WTC11 (cell line): ENCODE measurements around the gene PODXL. TPM values are rescaled to one million over a fixed set of nuclear protein-coding genes. Genes with fewer than 3 reads are reported as not detected.

Experiments
- ATAC-seq: fragments of 200-7000 bp; cut with Tn5 transposase; 2 replicates; pipeline ENCODE4 v1.10.0; 2021; ENCODE audit warnings: mild to moderate bottlenecking, moderate library complexity
- CTCF ChIA-PET: fragments of 300-600 bp; sonication (Branson Sonifier 250); formaldehyde crosslinking; loops from one replicate; lab custom pipeline; 2021; ENCODE audit warnings: antibody characterized with exemption; lab: Charles Lee
- POLR2A ChIA-PET: fragments of 350-600 bp; sonication (Branson Sonifier 250); formaldehyde crosslinking; loops from one replicate; lab custom pipeline; 2021; ENCODE audit warnings: antibody characterized with exemption; lab: Charles Lee
- DNase-seq: peaks from one replicate; pipeline ENCODE4 v3.0.0; 2021; ENCODE audit warnings: low spot score
- H3K27ac Mint-ChIP-seq: 2 replicates; pipeline ENCODE4 v1.8.0; 2021; ENCODE audit warnings: mixed read lengths
- H3K27me3 Mint-ChIP-seq: 2 replicates; pipeline ENCODE4 v1.8.0; 2021; ENCODE audit warnings: low read depth, mild to moderate bottlenecking, moderate library complexity, mixed read lengths
- H3K36me3 Mint-ChIP-seq: 2 replicates; pipeline ENCODE4 v1.8.0; 2021; ENCODE audit warnings: mixed read lengths
- H3K4me1 Mint-ChIP-seq: 2 replicates; pipeline ENCODE4 v1.8.0; 2022; ENCODE audit warnings: mixed read lengths
- H3K4me3 Mint-ChIP-seq: 2 replicates; pipeline ENCODE4 v1.8.0; 2021; ENCODE audit warnings: mild to moderate bottlenecking, moderate library complexity, mixed read lengths
- H3K9me3 Mint-ChIP-seq: 2 replicates; pipeline ENCODE4 v1.8.0; 2021; ENCODE audit warnings: mixed read lengths
- ATF3 ChIP-seq: sonication (generic); formaldehyde crosslinking; conservative IDR thresholded peaks from 2 replicates; pipeline ENCODE4 v1.8.1; 2022; ENCODE audit warnings: mild to moderate bottlenecking, missing genetic modification reagents
- GABPB1 ChIP-seq: sonication (generic); formaldehyde crosslinking; IDR thresholded peaks from 2 replicates; pipeline ENCODE4 v1.8.1; 2023; ENCODE audit warnings: mild to moderate bottlenecking, missing genetic modification reagents
- GTF2I ChIP-seq: fragments of 250-450 bp; sonication (Bioruptor Pico); conservative IDR thresholded peaks from 2 replicates; pipeline ENCODE4 v1.4.0; 2021; ENCODE audit warnings: mild to moderate bottlenecking
- JUN ChIP-seq: sonication (generic); formaldehyde crosslinking; IDR thresholded peaks from 2 replicates; pipeline ENCODE4 v1.8.0; 2023; ENCODE audit warnings: mild to moderate bottlenecking, missing genetic modification reagents
- MAX ChIP-seq: sonication (generic); formaldehyde crosslinking; IDR thresholded peaks from 2 replicates; pipeline ENCODE4 v1.8.0; 2022; ENCODE audit warnings: mild to moderate bottlenecking, missing genetic modification reagents
- MYBL2 ChIP-seq: sonication (generic); formaldehyde crosslinking; IDR thresholded peaks from 2 replicates; pipeline ENCODE4 v1.8.1; 2023; ENCODE audit warnings: mild to moderate bottlenecking, moderate library complexity, missing genetic modification reagents
- SOX15 ChIP-seq: fragments of 250-450 bp; sonication (Bioruptor Pico); IDR thresholded peaks from 2 replicates; pipeline ENCODE4 v1.9.0; 2021; ENCODE audit warnings: mild to moderate bottlenecking
- TEAD1 ChIP-seq: sonication (generic); formaldehyde crosslinking; IDR thresholded peaks from 2 replicates; pipeline ENCODE4 v1.8.0; 2022; ENCODE audit warnings: mild to moderate bottlenecking, missing genetic modification reagents
- ZMAT4 ChIP-seq: fragments of 250-450 bp; sonication (Bioruptor Pico); IDR thresholded peaks from 2 replicates; pipeline ENCODE4 v1.9.0; 2021; ENCODE audit warnings: mild to moderate bottlenecking
- ZNF219 ChIP-seq: sonication (generic); formaldehyde crosslinking; IDR thresholded peaks from 2 replicates; pipeline ENCODE4 v1.8.0; 2023; ENCODE audit warnings: missing genetic modification reagents, mild to moderate bottlenecking, borderline replicate concordance
- total RNA-seq: library from RNA; stranded (reverse); gene quantifications from 3 replicates; pipeline ENCODE4 v1.2.3, GENCODE V29; 2021
- TF ChIP-seq, protein P1 (sequence below): sonication (generic); formaldehyde crosslinking; conservative IDR thresholded peaks from 2 replicates; pipeline ENCODE4 v1.8.1; 2023; ENCODE audit warnings: mild to moderate bottlenecking, low read depth, missing genetic modification reagents, moderate library complexity
- TF ChIP-seq, protein P2 (sequence below): sonication (generic); formaldehyde crosslinking; IDR thresholded peaks from 2 replicates; pipeline ENCODE4 v1.8.1; 2022; ENCODE audit warnings: mild to moderate bottlenecking, missing genetic modification reagents, moderate library complexity, borderline replicate concordance
- TF ChIP-seq, protein P3 (sequence below): sonication (generic); formaldehyde crosslinking; IDR thresholded peaks from 2 replicates; pipeline ENCODE4 v1.8.0; 2023; ENCODE audit warnings: mild to moderate bottlenecking, missing genetic modification reagents
- TF ChIP-seq, protein P4 (sequence below): sonication (generic); formaldehyde crosslinking; IDR thresholded peaks from 2 replicates; pipeline ENCODE4 v1.8.0; 2022; ENCODE audit warnings: mild to moderate bottlenecking, missing genetic modification reagents

PODXL gene
- total RNA-seq, 1 experiment from 2014 or later: 483 TPM

- CTCF ChIA-PET: interaction anchor here (0.7 to 8.8 kb wide), 6 partner anchors 22 to 57 kb away, joined by 4 to 91 read pairs (median 6); no protein-coding TSS in a partner anchor
- H3K4me1 Mint-ChIP-seq: peaks cover 81% of the 10 kb centered on the region
Measured at GRCh38 chr7:131603932-131604331, 47.5 kb upstream of the PODXL start.

GRCh38 chr7:131602994-131603372, 46.6 kb upstream of the PODXL start:
- Mint-ChIP-seq H3K4me3 (no peak overlapping the region), H3K36me3 (no peaks in the 10 kb centered on the region), H3K27me3 (no peaks in the 10 kb centered on the region; the same call in 1 of the 2 replicates), H3K4me1 (peaks cover 74% of the 10 kb centered on the region), H3K9me3 (no peaks in the 10 kb centered on the region), H3K27ac (peak overlapping the region; percentile 100)
- TF ChIP-seq GTF2I (CRISPR knock-in tag): no peak
- TF ChIP-seq, protein P1, sequence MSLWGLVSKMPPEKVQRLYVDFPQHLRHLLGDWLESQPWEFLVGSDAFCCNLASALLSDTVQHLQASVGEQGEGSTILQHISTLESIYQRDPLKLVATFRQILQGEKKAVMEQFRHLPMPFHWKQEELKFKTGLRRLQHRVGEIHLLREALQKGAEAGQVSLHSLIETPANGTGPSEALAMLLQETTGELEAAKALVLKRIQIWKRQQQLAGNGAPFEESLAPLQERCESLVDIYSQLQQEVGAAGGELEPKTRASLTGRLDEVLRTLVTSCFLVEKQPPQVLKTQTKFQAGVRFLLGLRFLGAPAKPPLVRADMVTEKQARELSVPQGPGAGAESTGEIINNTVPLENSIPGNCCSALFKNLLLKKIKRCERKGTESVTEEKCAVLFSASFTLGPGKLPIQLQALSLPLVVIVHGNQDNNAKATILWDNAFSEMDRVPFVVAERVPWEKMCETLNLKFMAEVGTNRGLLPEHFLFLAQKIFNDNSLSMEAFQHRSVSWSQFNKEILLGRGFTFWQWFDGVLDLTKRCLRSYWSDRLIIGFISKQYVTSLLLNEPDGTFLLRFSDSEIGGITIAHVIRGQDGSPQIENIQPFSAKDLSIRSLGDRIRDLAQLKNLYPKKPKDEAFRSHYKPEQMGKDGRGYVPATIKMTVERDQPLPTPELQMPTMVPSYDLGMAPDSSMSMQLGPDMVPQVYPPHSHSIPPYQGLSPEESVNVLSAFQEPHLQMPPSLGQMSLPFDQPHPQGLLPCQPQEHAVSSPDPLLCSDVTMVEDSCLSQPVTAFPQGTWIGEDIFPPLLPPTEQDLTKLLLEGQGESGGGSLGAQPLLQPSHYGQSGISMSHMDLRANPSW (CRISPR knock-in tag): no peak
- no peak for TF ChIP-seq ZNF219 (CRISPR knock-in tag)
- TF ChIP-seq, protein P2, sequence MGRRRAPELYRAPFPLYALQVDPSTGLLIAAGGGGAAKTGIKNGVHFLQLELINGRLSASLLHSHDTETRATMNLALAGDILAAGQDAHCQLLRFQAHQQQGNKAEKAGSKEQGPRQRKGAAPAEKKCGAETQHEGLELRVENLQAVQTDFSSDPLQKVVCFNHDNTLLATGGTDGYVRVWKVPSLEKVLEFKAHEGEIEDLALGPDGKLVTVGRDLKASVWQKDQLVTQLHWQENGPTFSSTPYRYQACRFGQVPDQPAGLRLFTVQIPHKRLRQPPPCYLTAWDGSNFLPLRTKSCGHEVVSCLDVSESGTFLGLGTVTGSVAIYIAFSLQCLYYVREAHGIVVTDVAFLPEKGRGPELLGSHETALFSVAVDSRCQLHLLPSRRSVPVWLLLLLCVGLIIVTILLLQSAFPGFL (CRISPR knock-in tag): no peak
- no peak for TF ChIP-seq SOX15 (CRISPR knock-in tag)
- TF ChIP-seq TEAD1 (CRISPR knock-in tag): no peak
- TF ChIP-seq, protein P3, sequence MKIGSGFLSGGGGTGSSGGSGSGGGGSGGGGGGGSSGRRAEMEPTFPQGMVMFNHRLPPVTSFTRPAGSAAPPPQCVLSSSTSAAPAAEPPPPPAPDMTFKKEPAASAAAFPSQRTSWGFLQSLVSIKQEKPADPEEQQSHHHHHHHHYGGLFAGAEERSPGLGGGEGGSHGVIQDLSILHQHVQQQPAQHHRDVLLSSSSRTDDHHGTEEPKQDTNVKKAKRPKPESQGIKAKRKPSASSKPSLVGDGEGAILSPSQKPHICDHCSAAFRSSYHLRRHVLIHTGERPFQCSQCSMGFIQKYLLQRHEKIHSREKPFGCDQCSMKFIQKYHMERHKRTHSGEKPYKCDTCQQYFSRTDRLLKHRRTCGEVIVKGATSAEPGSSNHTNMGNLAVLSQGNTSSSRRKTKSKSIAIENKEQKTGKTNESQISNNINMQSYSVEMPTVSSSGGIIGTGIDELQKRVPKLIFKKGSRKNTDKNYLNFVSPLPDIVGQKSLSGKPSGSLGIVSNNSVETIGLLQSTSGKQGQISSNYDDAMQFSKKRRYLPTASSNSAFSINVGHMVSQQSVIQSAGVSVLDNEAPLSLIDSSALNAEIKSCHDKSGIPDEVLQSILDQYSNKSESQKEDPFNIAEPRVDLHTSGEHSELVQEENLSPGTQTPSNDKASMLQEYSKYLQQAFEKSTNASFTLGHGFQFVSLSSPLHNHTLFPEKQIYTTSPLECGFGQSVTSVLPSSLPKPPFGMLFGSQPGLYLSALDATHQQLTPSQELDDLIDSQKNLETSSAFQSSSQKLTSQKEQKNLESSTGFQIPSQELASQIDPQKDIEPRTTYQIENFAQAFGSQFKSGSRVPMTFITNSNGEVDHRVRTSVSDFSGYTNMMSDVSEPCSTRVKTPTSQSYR (CRISPR knock-in tag): no peak
- TF ChIP-seq, protein P4, sequence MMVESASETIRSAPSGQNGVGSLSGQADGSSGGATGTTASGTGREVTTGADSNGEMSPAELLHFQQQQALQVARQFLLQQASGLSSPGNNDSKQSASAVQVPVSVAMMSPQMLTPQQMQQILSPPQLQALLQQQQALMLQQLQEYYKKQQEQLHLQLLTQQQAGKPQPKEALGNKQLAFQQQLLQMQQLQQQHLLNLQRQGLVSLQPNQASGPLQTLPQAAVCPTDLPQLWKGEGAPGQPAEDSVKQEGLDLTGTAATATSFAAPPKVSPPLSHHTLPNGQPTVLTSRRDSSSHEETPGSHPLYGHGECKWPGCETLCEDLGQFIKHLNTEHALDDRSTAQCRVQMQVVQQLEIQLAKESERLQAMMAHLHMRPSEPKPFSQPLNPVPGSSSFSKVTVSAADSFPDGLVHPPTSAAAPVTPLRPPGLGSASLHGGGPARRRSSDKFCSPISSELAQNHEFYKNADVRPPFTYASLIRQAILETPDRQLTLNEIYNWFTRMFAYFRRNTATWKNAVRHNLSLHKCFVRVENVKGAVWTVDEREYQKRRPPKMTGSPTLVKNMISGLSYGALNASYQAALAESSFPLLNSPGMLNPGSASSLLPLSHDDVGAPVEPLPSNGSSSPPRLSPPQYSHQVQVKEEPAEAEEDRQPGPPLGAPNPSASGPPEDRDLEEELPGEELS: no peak
- TF ChIP-seq ATF3 (CRISPR knock-in tag): no peak
- ChIA-PET POLR2A (no interaction called here), CTCF (interaction anchor here (0.8 to 8.8 kb wide), 3 partner anchors 23 to 56 kb away, joined by 3 to 91 read pairs (median 6); no protein-coding TSS in a partner anchor)
- DNase-seq (no peak), ATAC-seq (no peak)

More at GRCh38 chr7:131603932-131604331, 47.5 kb upstream of the PODXL start:
- no peak for ATAC-seq
- POLR2A ChIA-PET: interaction anchor here (0.9 to 1.6 kb wide), 2 partner anchors 45 to 47 kb away, joined by 3 to 4 read pairs; no protein-coding TSS in a partner anchor
- Mint-ChIP-seq H3K4me3 (peak overlapping the region; percentile 59), H3K36me3 (no peaks in the 10 kb centered on the region), H3K27me3 (no peaks in the 10 kb centered on the region; the same call in 1 of the 2 replicates), H3K27ac (peak overlapping the region; percentile 100), H3K9me3 (no peaks in the 10 kb centered on the region)
- no peak for DNase-seq
- TF ChIP-seq ZMAT4 (no peak), MAX (CRISPR knock-in tag) (no peak), MYBL2 (CRISPR knock-in tag) (no peak), GABPB1 (CRISPR knock-in tag) (no peak), JUN (CRISPR knock-in tag) (no peak), ZNF219 (CRISPR knock-in tag) (no peak)
